Vagina (tissue), 2 donors: ENCODE results near the gene UBXN7. TPM values are rescaled to one million over a fixed set of nuclear protein-coding genes. Genes with fewer than 3 reads are reported as not detected.

Experiments used
- DNase-seq, 2 donors: peaks; one replicate each; pipeline ENCODE4 v3.0.0-alpha.2; 2017; ENCODE audit errors: extremely low spot score in 2 of 2
- H3K27ac ChIP-seq: fragments of 200-600 bp; sonication (generic); one replicate; pipeline ENCODE4 v1.5.1; 2019
- H3K27me3 ChIP-seq: fragments of 200-600 bp; sonication (generic); one replicate; pipeline ENCODE4 v1.5.1; 2019
- H3K36me3 ChIP-seq, 2 donors: fragments of 200-600 bp; sonication (generic); one replicate each; pipeline ENCODE4 v1.5.1; 2017 to 2019
- H3K4me1 ChIP-seq: fragments of 200-600 bp; sonication (generic); one replicate; pipeline ENCODE4 v1.5.1; 2019
- H3K4me3 ChIP-seq, 2 donors: fragments of 200-600 bp; sonication (generic); 1 replicate in 1 of 2; 2 replicates in 1 of 2; pipeline ENCODE4 v1.5.1; 2016 to 2019
- H3K9me3 ChIP-seq: fragments of 200-600 bp; sonication (generic); one replicate; pipeline ENCODE4 v1.5.1; 2019
- CTCF ChIP-seq, 3 experiments: fragments of 450-650 bp in 2 of 3; fragments of 200-600 bp in 1 of 3; sonication (generic) in 1 of 3; IDR thresholded peaks; one replicate each; pipeline ENCODE4 v1.5.1; 2017 to 2019; ENCODE audit warnings: antibody characterized with exemption in 3 of 3, mild to moderate bottlenecking in 2 of 3, moderate library complexity in 2 of 3
- POLR2A ChIP-seq, 2 donors: fragments of 450-650 bp; IDR thresholded peaks; one replicate each; pipeline ENCODE4 v1.6.1; 2017; ENCODE audit warnings: antibody characterized with exemption in 2 of 2, mild to moderate bottlenecking in 2 of 2, moderate library complexity in 2 of 2
- POLR2AphosphoS5 ChIP-seq, 2 donors: sonication (generic); formaldehyde crosslinking; IDR thresholded peaks; one replicate each; pipeline ENCODE4 v1.9.0; 2017; ENCODE audit warnings: antibody characterized with exemption in 2 of 2, mild to moderate bottlenecking in 2 of 2, low read depth in 1 of 2; ENCODE audit not compliant: insufficient read depth in 1 of 2
- intact Hi-C: fragments of 100-400 bp; cut with DNase I; formaldehyde crosslinking; loops from one replicate; pipeline ENCODE4 v1.15.1; 2023
- total RNA-seq: library from RNA; depleted of rRNA; stranded (reverse); fragments of >200 nt; gene quantifications from one replicate; pipeline ENCODE4 v1.2.3, GENCODE V29; 2016

Gene UBXN7
- total RNA-seq, 1 donor from 2014 or later, result 29.5 TPM

GRCh38 chr3:196408565-196409300 is 23.5 kb downstream of the UBXN7 start:
- intact Hi-C loops, result no loop called here
- Histone ChIP-seq H3K27ac (no peak overlapping the region), H3K27me3 (no peaks in the 10 kb centered on the region), H3K4me3 (no peak overlapping the region), H3K4me1 (peaks cover 8% of the 10 kb centered on the region), H3K9me3 (no peaks in the 10 kb centered on the region), H3K36me3 (peaks cover 0 to 11% of the 10 kb centered on the region in 2 donors)
- no peak for TF ChIP-seq POLR2AphosphoS5 (IDR thresholded peaks at IDR 0.05; ENCODE audit: insufficient read depth in 1 of 2, low read depth in 1 of 2)
- DNase-seq, result no peak

GRCh38 chr3:196406811-196407470 is 25.3 kb downstream of the UBXN7 start:
- intact Hi-C loops, result no loop called here

GRCh38 chr3:196400331-196400730 is 31.9 kb downstream of the UBXN7 start:
- Histone ChIP-seq H3K4me1 (no peaks in the 10 kb centered on the region), H3K27ac (no peak overlapping the region), H3K36me3 (peaks cover 0 to 49% of the 10 kb centered on the region in 2 donors), H3K27me3 (no peaks in the 10 kb centered on the region), H3K9me3 (no peaks in the 10 kb centered on the region), H3K4me3 (no peak overlapping the region)
- TF ChIP-seq POLR2AphosphoS5 (IDR thresholded peaks at IDR 0.05; ENCODE audit: insufficient read depth in 1 of 2, low read depth in 1 of 2), result no peak
- TF ChIP-seq POLR2A (IDR thresholded peaks at IDR 0.05), result no peak
- no peak for TF ChIP-seq CTCF (IDR thresholded peaks at IDR 0.05)
- intact Hi-C loops, result no loop called here
- DNase-seq, result no peak

More at GRCh38 chr3:196406811-196407470, 25.3 kb downstream of the UBXN7 start:
- DNase-seq, result no peak
- Histone ChIP-seq H3K36me3 (peaks cover 0 to 20% of the 10 kb centered on the region in 2 donors), H3K4me1 (peaks cover 8% of the 10 kb centered on the region), H3K9me3 (no peaks in the 10 kb centered on the region), H3K4me3 (no peak overlapping the region), H3K27me3 (no peaks in the 10 kb centered on the region), H3K27ac (no peak overlapping the region)
- TF ChIP-seq POLR2AphosphoS5 (IDR thresholded peaks at IDR 0.05; ENCODE audit: insufficient read depth in 1 of 2, low read depth in 1 of 2), result no peak
- no peak for TF ChIP-seq CTCF (IDR thresholded peaks at IDR 0.05)
- no peak for TF ChIP-seq POLR2A (IDR thresholded peaks at IDR 0.05)

GRCh38 chr3:196399485-196399945 is 32.7 kb downstream of the UBXN7 start:
- Histone ChIP-seq H3K4me1 (no peaks in the 10 kb centered on the region), H3K27me3 (no peaks in the 10 kb centered on the region), H3K27ac (no peak overlapping the region), H3K4me3 (no peak overlapping the region), H3K36me3 (peaks cover 0 to 43% of the 10 kb centered on the region in 2 donors), H3K9me3 (no peaks in the 10 kb centered on the region)
- no peak for TF ChIP-seq CTCF (IDR thresholded peaks at IDR 0.05)
- no peak for TF ChIP-seq POLR2A (IDR thresholded peaks at IDR 0.05)
- no peak for TF ChIP-seq POLR2AphosphoS5 (IDR thresholded peaks at IDR 0.05; ENCODE audit: insufficient read depth in 1 of 2, low read depth in 1 of 2)
- DNase-seq, result no peak
- intact Hi-C loops, result no loop called here

- Histone ChIP-seq H3K36me3 (peaks cover 0 to 38% of the 10 kb centered on the region in 2 donors), H3K9me3 (no peaks in the 10 kb centered on the region), H3K4me3 (no peak overlapping the region), H3K4me1 (no peaks in the 10 kb centered on the region), H3K27ac (no peak overlapping the region), H3K27me3 (no peaks in the 10 kb centered on the region)
- TF ChIP-seq CTCF (IDR thresholded peaks at IDR 0.05), result no peak
- intact Hi-C loops, result no loop called here
- DNase-seq, result no peak
Measured at GRCh38 chr3:196398782-196399181, 33.4 kb downstream of the UBXN7 start.
